HG03175 (cell line): ENCODE results near the gene SUV39H1.
"Not testable (repeated sequence)": the region's sequence is repeated elsewhere in the genome, so short reads cannot be mapped to it uniquely, and the experiment has no call there.

Experiments used
- ATAC-seq: cut with Tn5 transposase; IDR thresholded peaks from one replicate; pipeline ENCODE4 v1.9.1; 2021; ENCODE audit warnings: mild to moderate bottlenecking, moderate library complexity; ENCODE audit not compliant: unreplicated experiment

Gene SUV39H1

GRCh38 chrX:48685416-48685815 is 11.1 kb upstream of the SUV39H1 start:
- ATAC-seq: no peak

- ATAC-seq: no peak
Observed at GRCh38 chrX:48688531-48689150, 7.9 kb upstream of the SUV39H1 start.

GRCh38 chrX:48689208-48689920 is 7.2 kb upstream of the SUV39H1 start:
- ATAC-seq: no peak

- not testable (repeated sequence) for ATAC-seq
Observed at GRCh38 chrX:48691746-48692145, 4.8 kb upstream of the SUV39H1 start.

GRCh38 chrX:48694776-48695533 is 1.6 kb upstream of the SUV39H1 start:
- no peak for ATAC-seq

- ATAC-seq: no peak
Observed at GRCh38 chrX:48695534-48695896, 1.0 kb upstream of the SUV39H1 start.

GRCh38 chrX:48695925-48696300 is 621 bp upstream of the SUV39H1 start:
- no peak for ATAC-seq

GRCh38 chrX:48696909-48697727 is 584 bp downstream of the SUV39H1 start:
- ATAC-seq: peak; percentile 4

- no peak for ATAC-seq
Observed at GRCh38 chrX:48698306-48698705, 1.8 kb downstream of the SUV39H1 start.

- no peak for ATAC-seq
Observed at GRCh38 chrX:48700246-48700645, 3.7 kb downstream of the SUV39H1 start.

- no peak for ATAC-seq
Observed at GRCh38 chrX:48700951-48701653, 4.6 kb downstream of the SUV39H1 start.

- ATAC-seq: no peak
Observed at GRCh38 chrX:48702032-48702431, 5.5 kb downstream of the SUV39H1 start.

- ATAC-seq: no peak
Observed at GRCh38 chrX:48702716-48703115, 6.2 kb downstream of the SUV39H1 start.

GRCh38 chrX:48703228-48703627 is 6.7 kb downstream of the SUV39H1 start:
- ATAC-seq: no peak

- ATAC-seq: no peak
Observed at GRCh38 chrX:48703642-48704481, 7.3 kb downstream of the SUV39H1 start.

GRCh38 chrX:48705871-48706270 is 9.3 kb downstream of the SUV39H1 start:
- no peak for ATAC-seq

GRCh38 chrX:48709522-48710112 is 13.1 kb downstream of the SUV39H1 start:
- no peak for ATAC-seq

- no peak for ATAC-seq
Observed at GRCh38 chrX:48711162-48711928, 14.8 kb downstream of the SUV39H1 start.
